ENCODE data around the gene TRIM54. TPM values are rescaled to one million over a fixed set of nuclear protein-coding genes. Genes with fewer than 3 reads are reported as not detected.

TRIM54 gene
- 0.45 to 0.71 TPM (median 0.61 TPM) in 5 replicates for total RNA-seq (2022; extraction: Qiagen RNA extraction)

GRCh38 chr2:27281855-27282559 lies at the start of gene TRIM54:
TRIM54 (plus strand) TSS chr2:27282429; CDS start chr2:27282732, 303 bp downstream.

GRCh38 chr2:27262379-27263286 lies 19.6 kb upstream of the TRIM54 start, which contains the start of gene SLC30A3:
SLC30A3 (minus strand) TSS chr2:27263047; CDS start chr2:27262906, 141 bp downstream.

DNA sequence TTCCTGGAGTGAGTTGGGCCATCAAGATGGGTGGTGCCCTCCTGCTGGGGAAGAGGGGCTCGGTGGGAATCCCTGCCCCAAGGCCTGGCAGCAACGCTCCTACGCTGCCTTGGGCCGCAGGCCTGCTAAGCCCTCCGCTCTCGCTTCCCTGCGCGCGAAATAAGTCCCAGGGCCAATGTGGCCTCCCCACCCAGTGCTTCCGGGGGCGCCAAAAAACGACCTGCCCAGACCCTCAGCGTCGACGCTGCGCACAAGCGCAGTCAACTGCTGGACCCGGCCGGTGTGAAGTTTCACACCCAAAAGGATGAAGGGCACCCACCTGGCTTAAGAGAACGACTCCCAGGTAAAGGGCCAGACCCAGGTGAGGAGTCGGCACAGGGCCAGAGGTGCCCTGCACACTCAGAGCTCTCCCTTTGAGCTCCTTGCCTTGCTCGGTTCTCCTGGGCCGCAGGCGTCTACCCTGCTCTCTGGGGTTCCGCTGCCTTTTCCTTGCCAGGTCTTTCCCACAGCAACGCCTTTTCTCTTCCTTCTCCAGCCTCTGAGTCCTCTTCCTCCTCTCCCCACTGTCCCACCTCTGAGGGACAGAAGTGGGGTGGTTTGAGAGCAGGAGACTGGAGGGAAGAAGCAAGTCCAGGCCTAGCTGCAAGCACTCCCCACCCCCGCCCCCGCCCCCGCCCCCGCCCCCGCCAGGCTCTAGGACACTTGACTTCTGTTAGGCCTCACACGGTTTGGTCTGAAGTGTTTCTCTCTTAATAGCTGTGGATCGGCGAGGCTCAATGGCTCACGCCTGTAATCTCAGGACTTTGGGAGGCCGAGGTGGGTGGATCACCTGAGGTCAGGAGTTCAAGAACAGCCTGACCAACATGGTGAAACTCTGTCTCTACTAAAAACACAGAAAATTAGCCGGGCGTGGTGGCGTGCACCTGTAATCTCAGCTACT lies 6.7 kb upstream of the TRIM54 start, which contains the start of gene DNAJC5G:
DNAJC5G (plus strand) TSS at position 223 of the 940 bp plus-strand sequence. CDS start 1,296 bp downstream, outside the sequence.

GRCh38 chr2:27308359-27308881 lies 26.2 kb downstream of the TRIM54 start, which contains the start of gene UCN:
UCN (minus strand) TSS chr2:27308445; CDS start chr2:27307895, 550 bp downstream.

DNA sequence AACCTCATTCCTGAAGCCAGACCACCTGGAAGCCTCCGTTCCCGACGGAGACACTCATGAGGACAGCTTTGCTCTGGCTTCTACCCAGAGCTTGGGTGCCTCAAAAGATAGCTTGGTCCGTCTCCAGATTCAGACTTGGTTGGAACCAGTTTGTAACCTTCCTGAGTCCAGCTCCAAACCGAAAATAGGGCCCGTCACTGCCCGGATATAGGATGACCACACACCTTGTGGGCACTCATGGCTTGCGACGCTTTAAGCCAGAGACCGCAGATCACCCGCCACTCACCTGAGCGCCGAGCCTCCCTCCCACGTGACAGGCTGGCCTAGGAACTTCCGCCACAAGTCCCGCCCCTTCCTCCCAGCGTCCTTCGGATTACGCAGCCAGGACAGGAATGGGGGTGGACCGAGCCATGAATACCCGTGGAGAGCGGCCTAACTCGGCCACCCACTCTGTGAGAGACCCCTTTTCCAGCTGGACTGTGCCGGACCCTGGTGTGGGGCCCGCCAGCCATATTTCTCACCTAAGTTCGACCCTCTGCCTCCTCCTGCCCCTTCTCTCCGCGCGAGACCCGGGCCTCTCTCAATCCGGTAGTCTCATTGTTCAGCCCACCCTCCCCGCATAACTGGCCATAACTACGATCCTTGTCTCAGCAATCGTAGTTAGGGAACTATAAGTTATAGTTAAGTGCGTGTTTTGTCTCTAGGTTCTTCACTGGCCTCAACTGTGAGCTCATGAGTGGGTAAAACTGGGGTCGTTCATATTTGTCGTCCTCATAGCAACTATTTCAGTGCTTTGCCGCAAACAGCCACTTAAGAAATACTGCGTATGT lies 40.8 kb downstream of the TRIM54 start, which contains the start of gene MPV17:
MPV17 (minus strand) TSS at position 332 of the 830 bp plus-strand sequence. CDS start 580 bp downstream, outside the sequence.

DNA sequence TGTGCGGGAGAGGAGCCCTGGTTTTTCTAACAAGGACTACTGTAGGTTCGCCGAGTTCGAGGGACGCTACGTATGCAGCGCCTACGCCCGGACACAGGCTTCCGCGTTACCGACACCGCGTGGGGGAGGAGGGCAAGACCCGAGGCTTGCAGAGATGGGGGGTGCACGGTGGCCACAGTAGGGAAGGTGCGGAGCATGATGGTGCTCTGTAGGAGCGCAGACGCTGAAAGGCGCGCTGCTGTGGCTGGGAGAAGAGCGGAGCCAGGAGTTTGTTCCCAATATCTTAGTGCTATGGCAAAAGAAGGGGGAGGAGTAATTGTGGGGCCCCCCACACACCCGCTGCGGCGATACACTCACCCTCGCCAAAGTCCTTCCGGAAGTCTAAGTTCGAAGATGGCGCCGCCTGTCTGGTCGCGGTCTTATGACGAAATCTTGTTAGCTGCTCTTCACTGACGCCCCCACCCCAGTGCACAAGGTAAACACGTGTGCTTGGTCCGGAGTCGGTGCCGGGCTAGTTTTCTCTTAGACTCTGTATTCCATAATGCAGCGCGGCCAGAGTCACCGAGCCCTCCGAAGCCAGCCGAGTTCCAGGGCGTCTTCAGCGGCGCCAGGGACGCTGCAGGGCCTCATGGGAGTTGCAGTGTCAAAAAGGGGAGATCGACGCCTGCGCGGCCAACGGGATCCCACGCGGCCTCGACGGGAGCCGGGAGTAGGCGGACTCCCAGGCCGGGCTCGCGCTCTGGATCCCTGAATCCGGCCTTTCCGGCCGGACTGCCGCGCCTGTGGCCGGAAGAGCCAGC lies 74.4 kb downstream of the TRIM54 start, which contains the start of gene GTF3C2:
GTF3C2 (minus strand) TSS at position 383 of the 800 bp plus-strand sequence. CDS start 13,210 bp downstream, outside the sequence.

Other genes with a start within 250 kb of the TRIM54 start
- 54.2 to 72.9 TPM (median 69.3 TPM) in 5 replicates for gene TMEM214, start 249.5 kb upstream of the TRIM54 start, total RNA-seq (2022; extraction: Qiagen RNA extraction)
- 30.0 to 34.0 TPM (median 32.4 TPM) in 5 replicates for gene AGBL5, start 230.8 kb upstream of the TRIM54 start, total RNA-seq (2022; extraction: Qiagen RNA extraction)
- 543 to 595 TPM (median 559 TPM) in 5 replicates for gene OST4, start 210.8 kb upstream of the TRIM54 start, total RNA-seq (2022; extraction: Qiagen RNA extraction)
- gene EMILIN1, start 203.8 kb upstream of the TRIM54 start, total RNA-seq (2022; extraction: Qiagen RNA extraction), result 0.37 to 0.50 TPM (median 0.47 TPM) in 5 replicates
- 7.5 to 11.0 TPM (median 9.5 TPM) in 5 replicates for gene KHK, start 195.7 kb upstream of the TRIM54 start, total RNA-seq (2022; extraction: Qiagen RNA extraction)
- gene CGREF1, start 163.3 kb upstream of the TRIM54 start, total RNA-seq (2022; extraction: Qiagen RNA extraction), result 7.2 to 8.5 TPM (median 7.7 TPM) in 5 replicates
- 1.2 to 1.8 TPM (median 1.3 TPM) in 5 replicates for gene ABHD1, start 158.6 kb upstream of the TRIM54 start, total RNA-seq (2022; extraction: Qiagen RNA extraction)
- 52.9 to 69.5 TPM (median 65.0 TPM) in 5 replicates for gene PREB, start 147.8 kb upstream of the TRIM54 start, total RNA-seq (2022; extraction: Qiagen RNA extraction)
- gene PRR30, start 143.0 kb upstream of the TRIM54 start, total RNA-seq (2022; extraction: Qiagen RNA extraction), result not detected in 5 replicates
- not detected in 5 replicates for gene TCF23, start 133.4 kb upstream of the TRIM54 start, total RNA-seq (2022; extraction: Qiagen RNA extraction)
- gene ATRAID, start 70.4 kb upstream of the TRIM54 start, total RNA-seq (2022; extraction: Qiagen RNA extraction), result 208 to 219 TPM (median 213 TPM) in 5 replicates
- 68.6 to 73.0 TPM (median 71.5 TPM) in 5 replicates for gene SLC5A6, start 70.2 kb upstream of the TRIM54 start, total RNA-seq (2022; extraction: Qiagen RNA extraction)
- 58.1 to 68.9 TPM (median 65.2 TPM) in 5 replicates for gene CAD, start 65.1 kb upstream of the TRIM54 start, total RNA-seq (2022; extraction: Qiagen RNA extraction)
- 2.4 to 4.1 TPM (median 3.9 TPM) in 5 replicates for gene SLC30A3, start 19.4 kb upstream of the TRIM54 start, total RNA-seq (2022; extraction: Qiagen RNA extraction)
- not detected in 5 replicates for gene DNAJC5G, start 7.0 kb upstream of the TRIM54 start, total RNA-seq (2022; extraction: Qiagen RNA extraction)
- 0.48 to 2.5 TPM (median 1.6 TPM) in 5 replicates for gene UCN, start 26.0 kb downstream of the TRIM54 start, total RNA-seq (2022; extraction: Qiagen RNA extraction)
- gene MPV17, start 40.7 kb downstream of the TRIM54 start, total RNA-seq (2022; extraction: Qiagen RNA extraction), result 78.0 to 104 TPM (median 89.6 TPM) in 5 replicates
- 58.8 to 66.8 TPM (median 60.2 TPM) in 5 replicates for gene GTF3C2, start 74.3 kb downstream of the TRIM54 start, total RNA-seq (2022; extraction: Qiagen RNA extraction)
- 58.7 to 63.2 TPM (median 61.4 TPM) in 5 replicates for gene EIF2B4, start 87.9 kb downstream of the TRIM54 start, total RNA-seq (2022; extraction: Qiagen RNA extraction)
- gene SNX17, start 88.2 kb downstream of the TRIM54 start, total RNA-seq (2022; extraction: Qiagen RNA extraction), result 132 to 155 TPM (median 147 TPM) in 5 replicates
- gene ZNF513, start 98.3 kb downstream of the TRIM54 start, total RNA-seq (2022; extraction: Qiagen RNA extraction), result 11.0 to 15.5 TPM (median 14.5 TPM) in 5 replicates
- 161 to 174 TPM (median 170 TPM) in 5 replicates for gene PPM1G, start 127.2 kb downstream of the TRIM54 start, total RNA-seq (2022; extraction: Qiagen RNA extraction)
- gene NRBP1, start 146.2 kb downstream of the TRIM54 start, total RNA-seq (2022; extraction: Qiagen RNA extraction), result 127 to 140 TPM (median 138 TPM) in 5 replicates
- gene KRTCAP3, start 160.0 kb downstream of the TRIM54 start, total RNA-seq (2022; extraction: Qiagen RNA extraction), result 0.17 to 0.76 TPM (median 0.62 TPM) in 5 replicates
- gene IFT172, start 207.3 kb downstream of the TRIM54 start, total RNA-seq (2022; extraction: Qiagen RNA extraction), result 7.8 to 9.5 TPM (median 9.3 TPM) in 5 replicates
- 3.3 to 5.3 TPM (median 3.9 TPM) in 5 replicates for gene FNDC4, start 212.8 kb downstream of the TRIM54 start, total RNA-seq (2022; extraction: Qiagen RNA extraction)
- gene GCKR, start 214.4 kb downstream of the TRIM54 start, total RNA-seq (2022; extraction: Qiagen RNA extraction), result 0.13 to 0.58 TPM (median 0.30 TPM) in 5 replicates